Measurements from ENCODE around the gene CDC5L. TPM values are rescaled to one million over a fixed set of nuclear protein-coding genes. Genes with fewer than 3 reads are reported as not detected.
"Not testable (repeated sequence)": the region's sequence is repeated elsewhere in the genome, so short reads cannot be mapped to it uniquely, and the experiment has no call there.

Gene CDC5L
- total and polyA plus RNA-seq, 2 experiments from 2014 or later, result 15.9 to 20.4 TPM

DNA sequence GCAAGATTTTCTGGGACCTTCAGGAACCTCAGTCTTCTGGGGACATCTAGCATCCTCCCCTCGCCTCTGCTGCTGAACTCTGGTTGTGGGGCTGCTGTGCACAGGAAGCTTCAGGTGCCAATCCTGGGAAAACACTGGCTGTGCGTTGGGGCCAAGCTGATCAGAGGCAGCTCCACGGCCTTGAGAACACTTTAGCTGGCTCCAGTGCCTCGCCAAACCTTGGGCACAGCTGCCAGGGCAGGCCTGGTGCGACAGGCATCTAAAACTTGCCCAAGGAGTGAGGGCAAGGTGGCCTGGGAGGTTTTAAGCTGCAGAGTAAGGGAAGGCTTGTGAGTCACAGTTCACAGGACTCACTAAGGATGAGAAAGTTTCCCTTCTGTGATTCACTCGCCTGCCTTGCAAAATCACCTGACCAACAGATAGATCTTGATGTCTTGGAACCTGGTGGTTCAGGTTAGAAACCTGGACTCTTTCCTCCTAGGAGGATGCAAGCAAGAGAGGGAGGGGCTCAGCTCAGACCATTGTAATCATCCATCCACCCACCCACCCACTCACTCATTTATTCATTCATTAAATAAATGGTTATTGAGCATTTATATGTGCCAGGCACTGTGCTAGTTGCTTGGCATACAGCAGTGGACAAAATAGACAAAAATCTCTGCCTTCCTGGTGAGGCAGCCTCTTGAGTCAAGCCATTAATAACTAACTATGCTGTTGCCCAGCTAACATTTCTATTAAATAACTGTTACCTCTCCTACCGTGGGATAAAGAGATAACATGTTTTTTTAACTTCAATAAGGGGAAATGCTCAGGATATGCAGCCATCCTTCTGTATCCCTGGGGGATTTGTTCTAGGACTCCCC, 47.5 kb upstream of the CDC5L start:
- Histone ChIP-seq H3K27ac (no peak overlapping the region), H3K9me3 (ENCODE audit: low read depth) (no peaks in the 10 kb centered on the region), H3K36me3 (ENCODE audit: low read depth) (no peaks in the 10 kb centered on the region), H3K27me3 (replicated peaks; ENCODE audit: insufficient read depth) (peaks cover 44% of the 10 kb centered on the region), H3K4me1 (ENCODE audit: insufficient read depth) (no peaks in the 10 kb centered on the region), H3K9me2 (ENCODE audit: insufficient read depth) (no peaks in the 10 kb centered on the region), H3K79me2 (ENCODE audit: insufficient read depth) (no peaks in the 10 kb centered on the region), H4K20me1 (ENCODE audit: insufficient read depth) (no peaks in the 10 kb centered on the region), H3K4me3 (no peak overlapping the region), H3K4me2 (ENCODE audit: unreplicated experiment) (no peak overlapping the region), H3K9ac (no peak overlapping the region), H3F3A (ENCODE audit: insufficient read depth) (no peaks in the 10 kb centered on the region), H2AFZ (no peak overlapping the region)
- TF ChIP-seq EZH2 (IDR thresholded peaks at IDR 0.05; ENCODE audit: insufficient read depth, poor library complexity, severe bottlenecking) (no peak), EZH2phosphoT487 (IDR thresholded peaks at IDR 0.05; ENCODE audit: insufficient read depth, low read depth) (no peak)
- WGBS, 2 experiments (ENCODE audit: low coverage in 1 of 2, low lambda C conversion rate in 2 of 2, missing lambda C conversion rate in 2 of 2), result 67 to 75% methylated on average over 7 of the region's 7 CpGs
- in situ Hi-C loops (cut with MboI), result loop anchor here (5.0 kb wide), 1 partner anchor 68 kb away; the partner anchor contains the start of gene TMEM151B
- DNase-seq, result peak; percentile 79

DNA sequence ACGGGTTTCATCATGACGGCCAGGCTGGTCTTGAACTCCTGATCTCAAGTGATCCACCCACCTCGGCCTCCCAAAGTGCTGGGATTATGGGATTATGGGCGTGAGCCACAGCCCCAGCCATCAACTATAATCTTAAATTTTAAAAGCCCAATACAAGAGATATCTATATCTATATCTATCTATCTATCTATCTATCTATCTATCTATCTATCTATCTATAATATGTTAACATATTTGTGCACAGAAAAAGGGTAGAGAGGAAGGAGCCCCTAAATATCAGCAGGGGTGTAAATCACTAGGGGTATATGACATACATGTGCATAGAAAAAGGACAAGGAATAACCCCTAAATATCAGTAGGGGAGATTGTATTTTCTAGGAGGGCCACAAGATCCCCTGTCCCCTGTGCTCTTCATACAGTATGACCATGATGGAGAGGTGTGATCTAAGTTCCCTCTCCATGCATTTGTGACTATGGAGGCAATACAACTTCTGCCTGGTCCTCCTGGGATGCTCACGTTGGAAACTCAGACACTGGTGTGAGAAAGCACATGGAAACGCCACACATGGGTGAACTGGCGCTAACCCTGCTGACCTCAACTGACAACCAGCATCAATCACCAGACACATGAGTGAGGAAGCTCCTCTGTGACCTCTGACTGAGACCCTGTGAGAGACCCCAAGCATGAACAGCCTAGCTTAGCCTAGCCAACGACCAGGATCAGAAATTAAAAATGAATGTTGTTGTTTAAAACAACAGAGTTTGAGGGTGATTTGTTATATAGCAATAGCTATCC, 46.2 kb upstream of the CDC5L start:
- Histone ChIP-seq H3K36me3 (ENCODE audit: low read depth) (no peaks in the 10 kb centered on the region), H3K9ac (no peak overlapping the region), H3K4me2 (ENCODE audit: unreplicated experiment) (no peak overlapping the region), H3F3A (ENCODE audit: insufficient read depth) (no peaks in the 10 kb centered on the region), H3K27me3 (replicated peaks; ENCODE audit: insufficient read depth) (peaks cover 54% of the 10 kb centered on the region), H3K4me1 (ENCODE audit: insufficient read depth) (no peaks in the 10 kb centered on the region), H3K9me3 (ENCODE audit: low read depth) (no peaks in the 10 kb centered on the region), H3K27ac (no peak overlapping the region), H4K20me1 (ENCODE audit: insufficient read depth) (no peaks in the 10 kb centered on the region), H3K79me2 (ENCODE audit: insufficient read depth) (no peaks in the 10 kb centered on the region), H2AFZ (no peak overlapping the region), H3K4me3 (no peak overlapping the region), H3K9me2 (ENCODE audit: insufficient read depth) (no peaks in the 10 kb centered on the region)
- in situ Hi-C loops (cut with MboI), result no loop called here
- TF ChIP-seq EZH2 (IDR thresholded peaks at IDR 0.05; ENCODE audit: insufficient read depth, poor library complexity, severe bottlenecking) (no peak), EZH2phosphoT487 (IDR thresholded peaks at IDR 0.05; ENCODE audit: insufficient read depth, low read depth) (no peak)
- DNase-seq, result no peak
- 60 to 65% methylated on average over 8 of the region's 8 CpGs for WGBS, 2 experiments (ENCODE audit: low coverage in 1 of 2, low lambda C conversion rate in 2 of 2, missing lambda C conversion rate in 2 of 2)

DNA sequence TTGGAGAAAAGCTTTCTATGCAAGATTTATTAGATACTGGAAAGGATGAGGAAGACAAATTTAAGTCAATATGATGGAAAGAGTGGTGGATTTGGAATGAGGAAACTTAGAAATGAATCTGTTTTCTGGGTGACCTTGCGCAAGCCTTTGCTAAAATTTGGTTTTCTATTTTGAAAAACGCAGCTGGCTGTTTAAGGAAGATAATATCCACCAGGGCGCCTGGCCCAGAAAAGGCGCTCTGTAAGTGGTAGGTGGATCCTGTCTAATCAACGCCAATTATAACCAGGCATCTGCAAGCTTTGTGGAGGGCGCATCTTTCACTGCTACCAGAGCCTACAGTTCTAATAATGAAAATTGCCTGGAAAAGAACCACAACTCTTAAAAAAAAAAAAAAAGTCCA, 45.5 kb upstream of the CDC5L start:
- Histone ChIP-seq H3K9me2 (ENCODE audit: insufficient read depth) (no peaks in the 10 kb centered on the region), H3K27ac (no peak overlapping the region), H4K20me1 (ENCODE audit: insufficient read depth) (no peaks in the 10 kb centered on the region), H3K9ac (no peak overlapping the region), H3K79me2 (ENCODE audit: insufficient read depth) (no peaks in the 10 kb centered on the region), H3K4me3 (peak overlapping the region; percentile 55), H3K27me3 (replicated peaks; ENCODE audit: insufficient read depth) (peaks cover 47% of the 10 kb centered on the region), H2AFZ (peak overlapping the region; percentile 34; the same call in 1 of the 2 replicates), H3F3A (ENCODE audit: insufficient read depth) (no peaks in the 10 kb centered on the region), H3K4me1 (ENCODE audit: insufficient read depth) (no peaks in the 10 kb centered on the region), H3K36me3 (ENCODE audit: low read depth) (no peaks in the 10 kb centered on the region), H3K4me2 (ENCODE audit: unreplicated experiment) (peak overlapping the region; percentile 70), H3K9me3 (ENCODE audit: low read depth) (no peaks in the 10 kb centered on the region)
- DNase-seq, result peak; percentile 26
- WGBS, 2 experiments (ENCODE audit: low coverage in 1 of 2, low lambda C conversion rate in 2 of 2, missing lambda C conversion rate in 2 of 2), result 4 to 5% methylated on average over 6 of the region's 6 CpGs
- TF ChIP-seq EZH2phosphoT487 (IDR thresholded peaks at IDR 0.05; ENCODE audit: insufficient read depth, low read depth) (no peak), EZH2 (IDR thresholded peaks at IDR 0.05; ENCODE audit: insufficient read depth, poor library complexity, severe bottlenecking) (peak; percentile 26)
- in situ Hi-C loops (cut with MboI), result no loop called here

DNA sequence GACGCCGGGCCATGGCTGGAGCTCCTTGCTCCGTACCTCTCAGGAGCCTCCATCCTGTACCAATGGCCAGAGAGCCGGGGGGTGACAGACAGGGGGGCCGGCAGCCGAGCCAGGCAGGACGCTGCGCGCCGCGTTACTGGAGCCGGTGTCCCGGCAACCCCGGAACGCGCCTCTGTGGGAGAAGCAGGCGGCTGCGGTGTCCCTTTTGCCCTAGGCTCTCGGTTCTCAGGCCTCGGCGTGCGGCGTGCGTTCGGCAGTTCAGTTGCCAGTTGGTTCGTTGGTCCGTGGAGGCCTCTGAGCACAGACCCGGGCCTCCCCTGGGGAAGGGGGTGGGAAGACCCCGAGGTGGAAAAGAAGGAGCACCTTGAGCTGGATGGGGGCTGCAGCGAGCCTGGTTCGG, 45.0 kb upstream of the CDC5L start, which contains the start of gene SPATS1:
SPATS1 (plus strand) TSS at position 162 of the 400 bp plus-strand sequence. CDS start 446 bp downstream, outside the sequence.
- 3% methylated on average over 26 to 28 of the region's 31 CpGs for WGBS, 2 experiments (ENCODE audit: low coverage in 1 of 2, low lambda C conversion rate in 2 of 2, missing lambda C conversion rate in 2 of 2)
- no peak within 1 kb of the TSS for H3K9ac ChIP-seq
- H3K9me3 ChIP-seq (ENCODE audit: low read depth), result no peaks in the 10 kb centered on the region
- peak within 1 kb of the TSS; percentile 34; the same call in 1 of the 2 replicates for H2AFZ ChIP-seq
- in situ Hi-C loops (cut with MboI), result no loop called here
- H3K27ac ChIP-seq, result no peak within 1 kb of the TSS
- TF ChIP-seq EZH2phosphoT487 (IDR thresholded peaks at IDR 0.05; ENCODE audit: insufficient read depth, low read depth), result no peak
- no peak for TF ChIP-seq EZH2 (IDR thresholded peaks at IDR 0.05; ENCODE audit: insufficient read depth, poor library complexity, severe bottlenecking)
- no peaks in the 10 kb centered on the region for H3K79me2 ChIP-seq (ENCODE audit: insufficient read depth)
- no peaks in the 10 kb centered on the region for H4K20me1 ChIP-seq (ENCODE audit: insufficient read depth)
- H3K9me2 ChIP-seq (ENCODE audit: insufficient read depth), result no peaks in the 10 kb centered on the region
- H3K36me3 ChIP-seq (ENCODE audit: low read depth), result no peaks in the 10 kb centered on the region
- H3K4me2 ChIP-seq (ENCODE audit: unreplicated experiment), result peak within 1 kb of the TSS; percentile 70
- DNase-seq, result peak; percentile 46
- peaks cover 47% of the 10 kb centered on the region for H3K27me3 ChIP-seq (replicated peaks; ENCODE audit: insufficient read depth)
- H3K4me1 ChIP-seq (ENCODE audit: insufficient read depth), result no peaks in the 10 kb centered on the region
- peak within 1 kb of the TSS; percentile 55 for H3K4me3 ChIP-seq
- H3F3A ChIP-seq (ENCODE audit: insufficient read depth), result no peaks in the 10 kb centered on the region

DNA sequence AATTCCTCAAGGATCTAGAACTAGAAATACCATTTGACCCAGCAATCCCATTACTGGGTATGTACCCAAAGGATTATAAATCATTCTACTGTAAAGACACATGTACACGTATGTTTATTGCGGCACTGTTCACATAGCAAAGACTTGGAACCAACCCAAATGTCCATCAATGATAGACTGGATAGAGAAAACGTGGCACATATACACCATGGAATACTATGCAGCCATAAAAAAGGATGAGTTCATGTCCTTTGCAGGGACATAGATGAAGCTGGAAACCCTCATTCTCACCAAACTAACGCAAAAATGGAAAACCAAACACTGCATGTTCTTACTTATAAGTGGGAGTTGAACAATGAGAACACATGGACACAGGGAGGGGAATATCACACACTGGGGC, 40.7 kb upstream of the CDC5L start:
- H3K4me3 ChIP-seq; H2AFZ ChIP-seq; H3K9me2 ChIP-seq (ENCODE audit: insufficient read depth); H3K27ac ChIP-seq; H3K4me2 ChIP-seq (ENCODE audit: unreplicated experiment); H3K9ac ChIP-seq; H3K9me3 ChIP-seq (ENCODE audit: low read depth); H3K4me1 ChIP-seq (ENCODE audit: insufficient read depth); DNase-seq; H3K36me3 ChIP-seq (ENCODE audit: low read depth); in situ Hi-C loops (cut with MboI); H3K79me2 ChIP-seq (ENCODE audit: insufficient read depth); H4K20me1 ChIP-seq (ENCODE audit: insufficient read depth); H3F3A ChIP-seq (ENCODE audit: insufficient read depth): not testable (repeated sequence)
- 56 to 63% methylated on average over 4 of the region's 4 CpGs for WGBS, 2 experiments (ENCODE audit: low coverage in 1 of 2, low lambda C conversion rate in 2 of 2, missing lambda C conversion rate in 2 of 2)
- H3K27me3 ChIP-seq (replicated peaks; ENCODE audit: insufficient read depth), result peaks cover 41% of the 10 kb centered on the region

All from GM23248 (cell line).